ENCODE data around the gene STX2. TPM values are rescaled to one million over a fixed set of nuclear protein-coding genes. Genes with fewer than 3 reads are reported as not detected.

Gene STX2
- total and polyA plus RNA-seq, 10 of the 15 experiments (the other 5 are each of a cell fraction or from before 2014, with no cell fraction given): 6.0 to 22.2 (median 10.0) TPM

DNA sequence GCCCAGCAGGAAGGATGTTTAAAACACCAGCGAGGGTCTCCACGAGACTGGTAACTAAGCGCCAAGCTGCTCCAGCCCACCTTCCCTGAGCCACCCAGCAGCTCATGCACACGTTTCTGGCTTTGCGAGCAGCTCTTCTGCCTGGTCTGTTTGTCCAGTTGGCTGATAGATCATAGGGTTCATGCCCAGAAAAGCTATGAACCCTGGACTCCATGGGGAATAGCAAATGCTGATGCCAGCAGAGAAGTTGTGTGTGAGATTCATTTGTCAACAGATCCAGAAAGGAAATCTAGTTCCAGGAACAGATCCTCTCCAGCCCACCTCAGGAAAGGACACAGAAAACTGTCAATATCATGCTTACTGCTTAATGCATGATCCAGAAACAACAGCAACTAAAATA is 94.8 kb downstream of the STX2 start:
- CTCF ChIA-PET: no interaction called here
- intact Hi-C loops (cut with micrococcal nuclease; ENCODE audit: unreplicated experiment): loop anchor here (10.0 kb wide), 1 partner anchor 169 kb away; no protein-coding TSS in a partner anchor
- POLR2A ChIA-PET: no interaction called here
- DNase-seq (ENCODE audit: low read depth, low spot score): no peak
- Histone ChIP-seq H3K27me3 (replicated peaks in 1 of 2; ENCODE audit: control insufficient read depth in 2 of 2, insufficient read depth in 2 of 2, low read length in 1 of 2) (no peaks in the 10 kb centered on the region), H3K36me3 (ENCODE audit: control insufficient read depth in 2 of 2, insufficient read depth in 2 of 2, low read length in 1 of 2) (no peaks in the 10 kb centered on the region), H4K20me1 (ENCODE audit: control insufficient read depth, insufficient read depth) (no peaks in the 10 kb centered on the region), H3K79me2 (ENCODE audit: control insufficient read depth, insufficient read depth, low read length) (no peaks in the 10 kb centered on the region), H2AFZ (ENCODE audit: control insufficient read depth, low read depth, low read length) (no peak overlapping the region), H3K4me3 (no peak overlapping the region), H3K9ac (ENCODE audit: control insufficient read depth, insufficient read depth, low read length) (no peak overlapping the region), H3K4me2 (ENCODE audit: control insufficient read depth, insufficient read depth) (no peak overlapping the region), H3K4me1 (ENCODE audit: control insufficient read depth, insufficient read depth, low read length) (no peaks in the 10 kb centered on the region), H3K9me3 (replicated peaks; ENCODE audit: control insufficient read depth, insufficient read depth, low read length) (no peaks in the 10 kb centered on the region), H3K27ac (ENCODE audit: control insufficient read depth, insufficient read depth) (no peak overlapping the region)
- RAD21 ChIA-PET (ENCODE audit: unreplicated experiment): no interaction called here
- no TSS peak for BruUV-seq (replicated peaks)
- no peak for FAIRE-seq
- TF ChIP-seq NR2C1 (IDR thresholded peaks at IDR 0.05) (no peak), NFXL1 (IDR thresholded peaks at IDR 0.05; ENCODE audit: borderline replicate concordance) (no peak), CREB1 (IDR thresholded peaks at IDR 0.05; ENCODE audit: low read depth) (no peak), SIN3A (IDR thresholded peaks at IDR 0.05; ENCODE audit: low read depth, low read length) (no peak), NR2F1 (conservative IDR thresholded peaks at IDR 0.05) (no peak), MXI1 (IDR thresholded peaks at IDR 0.05; ENCODE audit: low read depth, low read length) (no peak), RCOR1 (conservative IDR thresholded peaks at IDR 0.05; ENCODE audit: low read depth, low read length) (no peak), ZBTB11 (CRISPR knock-in tag; IDR thresholded peaks at IDR 0.05) (no peak), POLR2AphosphoS2 (IDR thresholded peaks at IDR 0.05; ENCODE audit: low read depth, low read length) (no peak), SUPT20H (IDR thresholded peaks at IDR 0.05; ENCODE audit: borderline replicate concordance, control insufficient read depth, low read depth, low read length) (no peak), TCF7 (IDR thresholded peaks at IDR 0.05; ENCODE audit: borderline replicate concordance) (no peak), BRCA1 (IDR thresholded peaks at IDR 0.05; ENCODE audit: low read depth, low read length) (no peak), SMARCA5 (IDR thresholded peaks at IDR 0.05) (no peak), POLR2A (IDR thresholded peaks at IDR 0.05; ENCODE audit: low read depth, low read length) (no peak), SUZ12 (IDR thresholded peaks at IDR 0.05; ENCODE audit: unreplicated experiment) (no peak), ESRRA (IDR thresholded peaks at IDR 0.05; ENCODE audit: low read length) (no peak)
- SMC1A ChIA-PET (ENCODE audit: uncharacterized antibody, unreplicated experiment): interaction anchor here (1.1 kb wide), 1 partner anchor 156 kb away, joined by 3 read pairs; no protein-coding TSS in a partner anchor
- no peak for ATAC-seq
- in situ Hi-C loops (cut with MboI): no loop called here
- 33% methylated on average over 5 of the region's 5 CpGs for WGBS (ENCODE audit: insufficient coverage, insufficient replicate concordance, low lambda C conversion rate, missing lambda C conversion rate)

Measured in GM12878 (cell line).